SKM-1 treated with dmso at 0.1 percent for 144 hours (cell line): ENCODE measurements around the gene MYH14.

Source experiments
- DNase-seq: peaks from one replicate; lab custom pipeline; 2025; ENCODE audit not compliant: unreplicated experiment; lab: John Stamatoyannopoulos, UW

Gene MYH14

GRCh38 chr19:50192463-50193211, 10.8 kb upstream of the MYH14 start:
- no peak for DNase-seq

DNA sequence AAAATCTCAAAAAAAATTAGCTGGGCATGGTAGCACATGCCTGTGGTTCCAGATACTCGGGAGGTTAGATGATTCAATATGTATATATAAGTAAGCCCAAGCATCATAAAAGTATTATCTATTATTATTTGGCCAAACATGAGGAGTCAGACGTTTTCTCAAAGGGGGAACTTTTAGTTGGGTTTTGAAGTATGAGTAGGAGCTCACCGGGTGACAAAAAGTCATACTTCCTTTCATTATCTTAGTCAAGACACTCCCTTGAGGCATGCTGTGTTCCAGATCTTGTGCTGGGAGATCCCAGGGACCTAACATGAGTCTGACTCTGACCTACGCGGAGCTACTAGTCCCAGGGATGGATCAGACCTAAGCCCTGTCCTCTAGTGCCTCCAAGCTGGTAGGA, 8.2 kb upstream of the MYH14 start:
- DNase-seq: no peak

DNA sequence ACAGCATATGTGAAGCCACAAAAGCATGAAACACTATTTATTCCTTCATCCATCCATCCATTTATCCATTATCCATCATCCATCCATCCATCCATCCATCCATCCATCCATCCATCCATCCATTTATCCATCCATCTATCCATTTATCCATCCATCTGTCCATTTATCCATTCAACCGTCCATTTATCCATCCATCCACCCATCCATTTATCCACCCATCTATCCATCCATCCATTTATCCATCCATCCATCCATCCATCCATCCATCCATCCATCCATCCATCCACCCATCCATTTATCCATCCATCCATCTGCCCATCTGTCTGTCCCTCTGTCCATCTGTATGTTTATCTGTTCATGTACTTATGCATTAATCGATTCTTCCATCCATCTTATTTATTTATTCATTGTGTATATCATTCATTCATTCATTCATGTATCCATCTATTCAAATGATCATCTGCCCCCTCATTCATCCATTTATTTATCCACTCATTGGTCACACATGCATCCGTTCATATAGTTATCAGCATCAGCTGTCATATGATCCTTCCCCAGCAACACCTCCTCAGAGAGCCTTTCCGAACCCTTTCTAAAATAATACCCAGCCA, 7.0 kb upstream of the MYH14 start:
- DNase-seq: no peak

DNA sequence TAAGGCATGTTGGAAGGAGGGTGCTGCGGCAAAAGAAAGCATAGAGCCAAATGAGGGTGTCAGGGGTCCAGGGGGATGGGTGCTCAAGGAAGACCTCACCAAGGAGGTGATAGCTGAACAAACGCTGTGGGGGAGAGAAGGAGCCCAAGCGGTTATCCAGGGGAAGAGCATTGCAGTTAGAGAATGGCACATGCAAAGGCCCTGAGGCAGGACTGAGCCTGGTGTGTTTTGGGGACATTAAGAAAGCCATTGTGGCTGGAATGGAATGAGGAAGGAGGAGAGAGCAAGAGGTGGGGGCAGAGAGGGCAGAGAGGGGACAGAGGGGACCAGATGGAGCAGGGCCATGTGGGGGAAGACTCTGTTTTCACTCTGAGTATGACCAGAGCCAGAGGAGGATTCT, 6.1 kb upstream of the MYH14 start:
- no peak for DNase-seq

DNA sequence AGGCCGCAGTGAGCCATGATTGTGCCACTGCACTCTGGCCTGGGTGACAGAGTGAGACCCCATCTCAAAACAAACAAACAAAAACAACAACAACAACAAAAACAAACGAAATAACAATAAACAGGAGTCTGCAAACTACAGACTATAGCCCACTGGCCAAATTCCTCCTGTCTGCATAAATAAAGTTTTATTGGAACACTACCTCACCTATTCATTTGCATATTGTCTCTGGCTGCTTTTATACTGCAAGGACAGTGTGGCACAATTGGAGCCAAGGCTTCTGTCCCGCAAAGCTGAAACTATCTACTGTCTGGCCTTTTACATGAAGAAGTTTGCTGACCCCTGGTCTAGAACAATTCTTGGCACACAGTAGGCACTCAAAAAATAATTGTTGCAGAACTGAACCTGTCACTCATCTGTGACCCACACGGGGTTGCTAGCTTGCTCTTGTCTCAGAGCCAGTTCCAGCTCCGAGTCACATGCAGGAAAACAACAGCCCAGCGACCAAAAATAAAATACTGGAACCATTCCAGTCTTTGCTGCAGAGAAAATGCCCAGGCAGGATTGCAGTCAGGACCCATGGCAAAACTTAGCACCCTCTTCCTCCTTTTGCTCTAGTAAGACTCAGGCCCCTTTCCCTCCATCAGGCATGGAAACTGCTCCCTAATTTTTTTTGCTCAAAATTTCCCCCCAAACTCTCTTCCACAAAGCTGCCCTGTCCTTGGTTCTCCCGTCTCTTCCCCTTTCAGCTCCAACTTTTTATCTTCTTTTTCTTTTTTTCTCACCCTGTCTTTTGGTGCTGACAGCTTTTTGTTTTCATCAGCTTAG, 4.8 kb upstream of the MYH14 start:
- DNase-seq: no peak

GRCh38 chr19:50199259-50199555, 4.2 kb upstream of the MYH14 start:
- no peak for DNase-seq

- DNase-seq: no peak
Measured at GRCh38 chr19:50202386-50202785, 1.0 kb upstream of the MYH14 start.

DNA sequence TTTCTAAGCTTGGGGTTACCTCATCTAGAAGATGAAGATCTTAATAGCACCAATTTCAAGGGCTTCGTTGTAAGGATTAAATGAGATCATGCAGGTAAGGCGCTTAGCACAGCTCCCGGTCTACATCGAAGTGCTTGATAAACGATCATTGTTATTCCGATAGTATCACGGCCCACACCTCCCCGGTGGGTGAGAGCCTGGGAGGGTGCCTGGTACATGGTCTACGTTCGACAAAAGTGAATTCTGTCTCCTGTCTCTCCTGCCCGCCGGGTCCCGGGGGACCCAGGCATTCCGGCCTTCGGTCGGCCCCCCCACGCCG, 501 bp upstream of the MYH14 start:
- DNase-seq: no peak

GRCh38 chr19:50204081-50204428, 633 bp downstream of the MYH14 start:
- no peak for DNase-seq

- no peak for DNase-seq
Measured at GRCh38 chr19:50204811-50205675, 1.6 kb downstream of the MYH14 start.

GRCh38 chr19:50205681-50206138, 2.3 kb downstream of the MYH14 start:
- no peak for DNase-seq

DNA sequence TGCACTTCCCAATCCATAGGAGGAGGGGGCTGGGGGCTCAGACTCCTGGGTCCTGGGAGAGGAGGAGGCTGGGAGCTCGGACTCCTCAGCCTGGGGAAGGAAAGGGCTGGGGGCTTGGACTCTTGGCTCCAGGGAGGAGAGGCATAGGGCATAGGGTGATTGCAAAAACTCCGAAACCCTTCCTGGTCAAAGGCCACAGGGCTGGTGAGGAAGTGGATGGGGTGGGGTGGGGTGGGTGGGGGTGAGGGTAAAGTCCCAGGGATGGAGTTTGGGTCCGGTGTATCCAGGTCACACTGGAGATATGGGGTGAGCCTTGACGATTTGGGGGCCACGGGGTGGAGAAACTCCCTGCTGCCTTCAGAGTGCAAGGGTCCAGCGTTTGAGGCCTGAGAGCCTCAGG, 2.8 kb downstream of the MYH14 start:
- no peak for DNase-seq

GRCh38 chr19:50207730-50208129, 4.3 kb downstream of the MYH14 start:
- no peak for DNase-seq

- DNase-seq: no peak
Measured at GRCh38 chr19:50209131-50209530, 5.7 kb downstream of the MYH14 start.

DNA sequence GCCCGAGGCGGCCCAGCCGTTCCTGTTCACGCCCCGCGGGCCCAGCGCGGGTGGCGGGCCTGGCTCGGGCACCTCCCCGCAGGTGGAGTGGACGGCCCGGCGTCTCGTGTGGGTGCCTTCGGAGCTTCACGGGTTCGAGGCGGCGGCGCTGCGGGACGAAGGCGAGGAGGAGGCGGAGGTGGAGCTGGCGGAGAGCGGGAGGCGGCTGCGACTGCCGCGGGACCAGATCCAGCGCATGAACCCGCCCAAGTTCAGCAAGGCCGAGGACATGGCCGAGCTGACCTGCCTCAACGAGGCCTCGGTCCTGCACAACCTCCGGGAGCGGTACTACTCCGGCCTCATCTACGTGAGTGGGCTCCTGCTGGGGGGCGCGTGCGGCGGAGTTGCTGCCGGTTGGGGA, 7.0 kb downstream of the MYH14 start:
- DNase-seq: no peak

GRCh38 chr19:50213925-50214324, 10.5 kb downstream of the MYH14 start:
- no peak for DNase-seq

GRCh38 chr19:50214699-50215543, 11.5 kb downstream of the MYH14 start:
- no peak for DNase-seq

DNA sequence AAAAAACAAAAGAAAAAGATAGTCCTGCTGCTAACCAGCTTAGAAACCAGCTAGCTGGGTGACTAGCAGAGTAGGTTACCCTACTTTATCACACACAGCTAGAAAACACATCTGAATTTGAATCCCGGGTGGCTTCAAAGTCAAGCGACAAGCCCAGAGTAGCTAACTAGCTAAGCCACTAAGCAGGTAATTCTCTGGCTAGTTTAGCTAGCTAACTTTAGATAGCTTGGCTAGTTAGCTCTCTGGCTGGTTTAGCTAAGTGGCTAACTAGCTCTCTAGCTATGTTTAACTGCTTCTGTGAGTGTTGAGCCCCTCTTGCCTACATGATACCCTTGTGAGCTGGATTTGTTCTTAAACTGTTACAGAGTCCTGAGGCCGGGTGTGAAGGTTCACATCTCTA, 12.4 kb downstream of the MYH14 start:
- no peak for DNase-seq

DNA sequence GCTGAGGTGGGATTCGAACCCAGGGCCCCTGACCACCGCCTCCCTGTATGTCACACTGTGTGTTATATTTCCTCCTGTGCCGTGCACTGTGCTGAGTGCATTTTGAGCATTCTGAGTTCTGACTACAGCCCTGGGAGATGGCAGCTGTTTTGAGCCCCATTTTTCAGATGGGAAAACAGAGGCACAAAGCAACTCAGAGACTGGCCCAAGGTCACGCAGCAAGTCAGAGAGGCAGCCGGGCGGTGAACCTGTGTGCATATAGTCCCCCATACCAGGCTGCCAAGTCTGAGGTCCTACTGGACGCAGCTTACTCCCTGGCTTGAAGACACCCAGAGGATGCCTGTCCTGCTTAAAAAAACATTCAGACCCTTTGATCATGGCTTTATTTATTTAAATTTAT, 17.7 kb downstream of the MYH14 start:
- DNase-seq: no peak

- DNase-seq: no peak
Measured at GRCh38 chr19:50222691-50223438, 19.4 kb downstream of the MYH14 start.
